ENCODE data around the gene DCDC1. TPM values are rescaled to one million over a fixed set of nuclear protein-coding genes. Genes with fewer than 3 reads are reported as not detected.

Gene DCDC1
- total RNA-seq, 4 donors from 2014 or later, result 0.83 TPM; not detected in 3

GRCh38 chr11:31060880-31061279, 308.7 kb downstream of the DCDC1 start:
- H3K9me3 ChIP-seq, result no peaks in the 10 kb centered on the region
- H3K36me3 ChIP-seq, result no peaks in the 10 kb centered on the region
- H3K27me3 ChIP-seq, result no peaks in the 10 kb centered on the region
- no peak overlapping the region for H3K27ac ChIP-seq
- H3K4me3 ChIP-seq, result no peak overlapping the region
- TF ChIP-seq CTCF (IDR thresholded peaks at IDR 0.05) (no peak), POLR2A (IDR thresholded peaks at IDR 0.05) (no peak)
- no peaks in the 10 kb centered on the region for H3K4me1 ChIP-seq
- DNase-seq, result no peak

GRCh38 chr11:31059529-31059928, 310.0 kb downstream of the DCDC1 start:
- H3K27me3 ChIP-seq, result no peaks in the 10 kb centered on the region
- H3K36me3 ChIP-seq, result no peaks in the 10 kb centered on the region
- H3K9me3 ChIP-seq, result no peaks in the 10 kb centered on the region
- no peak overlapping the region for H3K4me3 ChIP-seq
- no peaks in the 10 kb centered on the region for H3K4me1 ChIP-seq
- H3K27ac ChIP-seq, result no peak overlapping the region
- DNase-seq, result no peak
- no peak for TF ChIP-seq POLR2A (IDR thresholded peaks at IDR 0.05)
- TF ChIP-seq CTCF (IDR thresholded peaks at IDR 0.05), result no peak

- Histone ChIP-seq H3K27ac (no peak overlapping the region), H3K9me3 (no peaks in the 10 kb centered on the region), H3K4me3 (no peak overlapping the region), H3K4me1 (no peaks in the 10 kb centered on the region), H3K27me3 (no peaks in the 10 kb centered on the region), H3K36me3 (no peaks in the 10 kb centered on the region)
- TF ChIP-seq POLR2A (IDR thresholded peaks at IDR 0.05) (no peak), CTCF (IDR thresholded peaks at IDR 0.05) (no peak)
- DNase-seq, result no peak
Measured at GRCh38 chr11:31050061-31050765, 319.3 kb downstream of the DCDC1 start.

GRCh38 chr11:31045335-31045734, 324.2 kb downstream of the DCDC1 start:
- H3K27me3 ChIP-seq, result no peaks in the 10 kb centered on the region
- no peak overlapping the region for H3K27ac ChIP-seq
- TF ChIP-seq POLR2A (IDR thresholded peaks at IDR 0.05) (no peak), CTCF (IDR thresholded peaks at IDR 0.05) (peak in 1 of 6 experiments; percentile 16)
- no peak overlapping the region for H3K4me3 ChIP-seq
- no peaks in the 10 kb centered on the region for H3K4me1 ChIP-seq
- no peaks in the 10 kb centered on the region for H3K9me3 ChIP-seq
- DNase-seq, result no peak
- no peaks in the 10 kb centered on the region for H3K36me3 ChIP-seq

- Histone ChIP-seq H3K27me3 (no peaks in the 10 kb centered on the region), H3K9me3 (no peaks in the 10 kb centered on the region), H3K36me3 (no peaks in the 10 kb centered on the region), H3K27ac (no peak overlapping the region), H3K4me3 (no peak overlapping the region), H3K4me1 (no peaks in the 10 kb centered on the region)
- no peak for DNase-seq
- TF ChIP-seq CTCF (IDR thresholded peaks at IDR 0.05) (no peak), POLR2A (IDR thresholded peaks at IDR 0.05) (no peak)
Measured at GRCh38 chr11:31030138-31030792, 339.3 kb downstream of the DCDC1 start.
